A673 (cell line): ENCODE data around the gene SEM1.

ENCODE experiments used
- EZH2 ChIP-seq: fragments of 200-600 bp; sonication (generic); IDR thresholded peaks from 2 replicates; pipeline ENCODE4 v1.6.1; 2017; ENCODE audit warnings: borderline replicate concordance, low read depth, mild to moderate bottlenecking, mixed read lengths, antibody characterized with exemption, low read length; ENCODE audit not compliant: poor library complexity, severe bottlenecking
- TF ChIP-seq, protein P1 (sequence below): fragments of 300-800, 200-600 bp; sonication (generic); conservative IDR thresholded peaks from 2 replicates; pipeline ENCODE4 v1.5.1; 2017; ENCODE audit warnings: low read depth, mild to moderate bottlenecking, antibody characterized with exemption, low read length, moderate library complexity, mixed read lengths

DNA sequence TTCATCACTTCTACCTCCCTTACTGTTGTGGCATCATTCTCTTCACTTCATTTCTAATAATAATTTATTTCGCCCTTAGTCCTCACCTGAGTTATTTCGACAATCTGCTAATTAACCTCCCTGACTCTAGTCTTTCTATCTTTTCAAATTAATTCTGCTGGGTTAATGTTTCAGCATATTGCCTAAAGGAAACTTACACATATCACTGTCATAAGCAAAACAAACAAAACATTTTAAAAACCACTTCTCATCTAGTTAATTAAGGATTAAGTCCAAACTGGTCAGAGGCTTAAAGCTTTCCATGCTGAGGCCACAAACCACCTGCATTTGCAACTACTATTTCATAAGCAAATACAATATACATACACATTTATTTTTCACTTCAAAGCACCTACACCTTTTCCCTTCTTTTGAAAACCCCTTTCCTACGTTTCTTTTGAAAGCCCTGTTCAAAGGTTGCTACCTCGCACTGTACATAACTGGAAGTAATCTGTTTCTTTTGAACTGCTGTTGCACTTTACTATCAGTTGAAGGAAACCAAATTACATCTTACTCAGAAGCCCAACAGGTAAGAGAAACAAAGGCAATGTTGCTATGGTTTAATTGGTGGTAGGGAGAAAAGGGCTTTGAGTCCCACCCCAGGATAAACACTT is 10.3 kb downstream of the SEM1 start:
- TF ChIP-seq, protein P1, sequence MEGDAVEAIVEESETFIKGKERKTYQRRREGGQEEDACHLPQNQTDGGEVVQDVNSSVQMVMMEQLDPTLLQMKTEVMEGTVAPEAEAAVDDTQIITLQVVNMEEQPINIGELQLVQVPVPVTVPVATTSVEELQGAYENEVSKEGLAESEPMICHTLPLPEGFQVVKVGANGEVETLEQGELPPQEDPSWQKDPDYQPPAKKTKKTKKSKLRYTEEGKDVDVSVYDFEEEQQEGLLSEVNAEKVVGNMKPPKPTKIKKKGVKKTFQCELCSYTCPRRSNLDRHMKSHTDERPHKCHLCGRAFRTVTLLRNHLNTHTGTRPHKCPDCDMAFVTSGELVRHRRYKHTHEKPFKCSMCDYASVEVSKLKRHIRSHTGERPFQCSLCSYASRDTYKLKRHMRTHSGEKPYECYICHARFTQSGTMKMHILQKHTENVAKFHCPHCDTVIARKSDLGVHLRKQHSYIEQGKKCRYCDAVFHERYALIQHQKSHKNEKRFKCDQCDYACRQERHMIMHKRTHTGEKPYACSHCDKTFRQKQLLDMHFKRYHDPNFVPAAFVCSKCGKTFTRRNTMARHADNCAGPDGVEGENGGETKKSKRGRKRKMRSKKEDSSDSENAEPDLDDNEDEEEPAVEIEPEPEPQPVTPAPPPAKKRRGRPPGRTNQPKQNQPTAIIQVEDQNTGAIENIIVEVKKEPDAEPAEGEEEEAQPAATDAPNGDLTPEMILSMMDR, result no peak
- TF ChIP-seq EZH2, result no peak
